Activated T-helper 1 cell treated with anti-CD3 and anti-CD28 coated beads, Interleukin-12 subunit alpha, Interleukin-12 subunit beta, Interleukin-2, Interleukin-4 antibody, amounts not matched to agents 30 ng/mL and 10 ng/mL and 1 ng/mL, durations not matched to agents 14 hours and 24 hours and 36 hours (primary cell): ENCODE data around the gene LMF2. TPM values are rescaled to one million over a fixed set of nuclear protein-coding genes. Genes with fewer than 3 reads are reported as not detected.

Source experiments
- DNase-seq: peaks from one replicate; pipeline ENCODE4 v3.0.0; 2021; ENCODE audit warnings: low spot score
- H3K27ac Mint-ChIP-seq: one replicate; pipeline ENCODE4 v1.8.0; 2021; ENCODE audit warnings: mild to moderate bottlenecking, mixed read lengths
- H3K27me3 Mint-ChIP-seq: one replicate; pipeline ENCODE4 v1.8.0; 2022; ENCODE audit warnings: mild to moderate bottlenecking, moderate library complexity, mixed read lengths; ENCODE audit not compliant: insufficient read depth
- H3K36me3 Mint-ChIP-seq: one replicate; pipeline ENCODE4 v1.8.0; 2021; ENCODE audit warnings: low read depth, mixed read lengths
- H3K4me1 Mint-ChIP-seq: one replicate; pipeline ENCODE4 v1.8.0; 2021; ENCODE audit warnings: low read depth, mixed read lengths
- H3K4me3 Mint-ChIP-seq: one replicate; pipeline ENCODE4 v1.8.0; 2021; ENCODE audit warnings: mild to moderate bottlenecking, moderate library complexity, mixed read lengths
- H3K9me3 Mint-ChIP-seq: one replicate; pipeline ENCODE4 v1.8.0; 2021; ENCODE audit warnings: mixed read lengths
- intact Hi-C: fragments of 100-400 bp; cut with micrococcal nuclease; formaldehyde crosslinking; loops from one replicate; pipeline ENCODE4 v1.15.1; 2024
- total RNA-seq: library from RNA; stranded (reverse); gene quantifications from 2 replicates; pipeline ENCODE4 v1.2.3, GENCODE V29; 2022

The LMF2 gene
- total RNA-seq, 1 donor from 2014 or later: 81.2 TPM

DNA sequence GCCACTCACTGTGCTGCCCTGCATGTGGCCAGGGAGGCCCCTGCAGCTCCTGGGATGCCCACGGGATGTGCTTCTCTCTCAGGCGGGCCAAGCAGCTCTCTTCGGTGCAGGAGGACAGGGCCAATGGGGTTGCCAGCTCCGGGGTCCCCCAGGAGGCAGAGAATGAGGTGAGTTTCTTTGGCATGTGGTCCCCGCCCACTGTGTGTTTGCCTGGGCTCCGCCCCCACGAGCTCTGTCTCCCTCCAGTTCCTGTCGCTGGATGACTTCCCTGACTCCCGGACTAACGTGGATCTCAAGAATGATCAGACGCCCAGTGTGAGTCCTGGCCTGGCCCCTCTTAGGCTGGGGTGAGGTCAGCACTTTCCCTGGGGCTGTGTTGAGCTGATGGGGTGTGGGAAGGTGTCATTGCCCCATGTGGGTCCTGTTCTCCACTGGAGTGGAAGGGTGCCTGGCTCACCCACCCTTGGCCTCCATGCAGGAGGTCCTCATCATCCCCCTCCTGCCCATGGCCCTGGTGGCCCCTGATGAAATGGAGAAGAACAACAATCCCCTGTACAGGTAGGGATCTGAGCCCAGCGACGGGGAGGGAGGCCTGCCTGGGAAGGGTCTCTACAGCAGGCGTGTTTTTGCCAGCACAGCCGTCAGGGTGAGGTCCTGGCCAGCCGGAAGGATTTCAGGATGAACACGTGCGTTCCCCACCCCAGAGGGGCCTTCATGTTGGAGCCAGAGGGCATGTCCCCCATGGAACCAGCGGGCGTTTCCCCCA lies 10.2 kb upstream of the LMF2 start:
- H3K9me3 Mint-ChIP-seq: no peaks in the 10 kb centered on the region
- peaks cover 18% of the 10 kb centered on the region for H3K36me3 Mint-ChIP-seq
- H3K4me1 Mint-ChIP-seq: peaks cover 17% of the 10 kb centered on the region

DNA sequence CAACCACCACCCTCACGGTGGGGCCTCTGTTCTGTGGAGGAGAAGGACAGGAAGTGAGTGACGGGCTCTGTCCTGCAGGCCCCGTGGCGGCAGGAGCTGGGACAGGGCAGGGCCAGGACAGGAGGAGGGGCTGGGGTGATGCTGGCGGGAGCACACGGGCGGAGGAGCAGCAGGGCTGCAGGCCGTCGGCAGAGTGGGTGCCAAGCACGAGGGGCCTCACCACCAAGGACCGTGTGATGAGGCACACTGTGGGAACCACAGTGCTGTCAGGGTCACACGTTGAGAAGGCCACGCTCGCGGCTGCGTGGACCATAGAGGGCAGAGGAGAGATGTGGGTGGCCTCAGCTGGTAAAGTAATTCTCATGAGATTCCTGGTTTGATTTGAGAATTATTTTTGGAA lies 9.4 kb upstream of the LMF2 start:
- intact Hi-C loops: no loop called here
- Mint-ChIP-seq H3K9me3 (no peaks in the 10 kb centered on the region), H3K27me3 (no peaks in the 10 kb centered on the region), H3K4me1 (peaks cover 24% of the 10 kb centered on the region), H3K4me3 (no peak overlapping the region), H3K36me3 (peaks cover 23% of the 10 kb centered on the region), H3K27ac (no peak overlapping the region)
- no peak for DNase-seq

More for the DNA sequence above, 10.2 kb upstream of the LMF2 start:
- intact Hi-C loops: no loop called here
- Mint-ChIP-seq H3K27ac (no peak overlapping the region), H3K27me3 (no peaks in the 10 kb centered on the region), H3K4me3 (no peak overlapping the region)
- DNase-seq: no peak

DNA sequence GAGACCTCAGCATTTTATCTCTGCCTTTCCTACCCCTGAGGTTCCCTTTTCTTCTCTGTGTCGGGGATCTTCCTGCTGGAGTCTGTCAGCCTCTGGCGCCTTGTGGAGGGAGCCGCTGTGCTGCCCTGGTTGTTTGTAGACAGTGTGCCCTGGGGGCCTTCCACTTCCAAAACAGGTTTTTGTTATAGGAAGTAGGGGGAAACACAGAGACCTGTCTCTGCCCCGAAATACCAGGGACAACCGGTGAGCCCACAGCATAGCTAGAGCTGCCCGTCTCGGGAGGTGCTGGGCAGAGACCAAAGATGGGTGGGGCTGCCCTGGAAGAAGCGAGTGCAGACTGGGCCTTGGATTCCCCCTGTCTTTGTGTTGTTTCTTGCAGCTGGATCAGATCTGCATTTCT lies 8.6 kb upstream of the LMF2 start:
- DNase-seq: no peak

DNA sequence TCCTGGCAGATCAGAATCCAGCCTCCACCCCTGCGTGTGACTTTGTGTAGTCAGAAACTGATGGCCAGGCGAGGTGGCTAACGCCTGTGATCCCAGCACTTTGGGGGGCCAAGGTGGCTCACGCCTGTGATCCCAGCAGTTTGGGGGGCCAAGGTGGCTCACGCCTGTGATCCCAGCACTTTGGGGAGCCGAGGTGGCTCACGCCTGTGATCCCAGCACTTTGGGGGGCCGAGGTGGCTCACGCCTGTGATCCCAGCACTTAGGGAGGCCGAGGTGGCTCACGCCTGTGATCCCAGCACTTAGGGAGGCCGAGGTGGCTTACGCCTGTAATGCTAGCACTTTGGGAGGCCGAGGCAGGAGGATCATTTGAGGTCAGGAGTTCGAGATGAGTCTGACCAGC lies 5.7 kb upstream of the LMF2 start:
- H3K4me1 Mint-ChIP-seq: peaks cover 37% of the 10 kb centered on the region
- no peak for DNase-seq

More for the DNA sequence above, 8.6 kb upstream of the LMF2 start:
- intact Hi-C loops: no loop called here
- no peak overlapping the region for H3K4me3 Mint-ChIP-seq
- H3K27me3 Mint-ChIP-seq: no peaks in the 10 kb centered on the region
- H3K36me3 Mint-ChIP-seq: peaks cover 22% of the 10 kb centered on the region
- no peak overlapping the region for H3K27ac Mint-ChIP-seq
- H3K9me3 Mint-ChIP-seq: no peaks in the 10 kb centered on the region
- H3K4me1 Mint-ChIP-seq: peaks cover 24% of the 10 kb centered on the region

DNA sequence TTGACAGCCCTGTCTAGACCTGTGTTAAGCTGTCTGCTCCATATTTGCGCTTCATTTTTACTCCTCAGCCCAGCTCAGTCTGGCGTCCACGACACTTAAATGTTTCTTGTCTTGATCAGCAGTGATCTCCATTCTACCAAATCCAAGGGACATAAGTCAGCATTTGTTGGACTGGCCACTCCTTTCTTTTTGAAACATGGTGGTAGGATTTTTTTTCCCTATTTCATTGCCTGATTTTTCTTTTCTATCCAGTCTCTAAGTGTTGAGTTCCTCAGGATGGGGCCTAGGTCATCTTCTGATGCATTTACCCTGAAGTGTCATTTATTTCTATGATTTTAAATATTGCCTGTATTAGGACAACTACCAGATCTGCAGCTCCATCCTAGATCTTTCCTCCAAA lies 1.4 kb upstream of the LMF2 start:
- Mint-ChIP-seq H3K27ac (peak overlapping the region; percentile 94), H3K4me3 (peak overlapping the region; percentile 92), H3K4me1 (peaks cover 24% of the 10 kb centered on the region), H3K36me3 (peaks cover 13% of the 10 kb centered on the region), H3K27me3 (no peaks in the 10 kb centered on the region), H3K9me3 (no peaks in the 10 kb centered on the region)
- DNase-seq: no peak
- intact Hi-C loops: loop anchor here (1.0 to 2.0 kb wide), 8 partner anchors 16 to 308 kb away; partner anchors contain the start of genes ARSA, CHKB, PPP6R2 and SCO2

More for the DNA sequence above, 5.7 kb upstream of the LMF2 start:
- intact Hi-C loops: no loop called here
- H3K27me3 Mint-ChIP-seq: no peaks in the 10 kb centered on the region
- no peak overlapping the region for H3K27ac Mint-ChIP-seq
- no peaks in the 10 kb centered on the region for H3K9me3 Mint-ChIP-seq
- H3K4me3 Mint-ChIP-seq: no peak overlapping the region
- H3K36me3 Mint-ChIP-seq: peaks cover 20% of the 10 kb centered on the region

DNA sequence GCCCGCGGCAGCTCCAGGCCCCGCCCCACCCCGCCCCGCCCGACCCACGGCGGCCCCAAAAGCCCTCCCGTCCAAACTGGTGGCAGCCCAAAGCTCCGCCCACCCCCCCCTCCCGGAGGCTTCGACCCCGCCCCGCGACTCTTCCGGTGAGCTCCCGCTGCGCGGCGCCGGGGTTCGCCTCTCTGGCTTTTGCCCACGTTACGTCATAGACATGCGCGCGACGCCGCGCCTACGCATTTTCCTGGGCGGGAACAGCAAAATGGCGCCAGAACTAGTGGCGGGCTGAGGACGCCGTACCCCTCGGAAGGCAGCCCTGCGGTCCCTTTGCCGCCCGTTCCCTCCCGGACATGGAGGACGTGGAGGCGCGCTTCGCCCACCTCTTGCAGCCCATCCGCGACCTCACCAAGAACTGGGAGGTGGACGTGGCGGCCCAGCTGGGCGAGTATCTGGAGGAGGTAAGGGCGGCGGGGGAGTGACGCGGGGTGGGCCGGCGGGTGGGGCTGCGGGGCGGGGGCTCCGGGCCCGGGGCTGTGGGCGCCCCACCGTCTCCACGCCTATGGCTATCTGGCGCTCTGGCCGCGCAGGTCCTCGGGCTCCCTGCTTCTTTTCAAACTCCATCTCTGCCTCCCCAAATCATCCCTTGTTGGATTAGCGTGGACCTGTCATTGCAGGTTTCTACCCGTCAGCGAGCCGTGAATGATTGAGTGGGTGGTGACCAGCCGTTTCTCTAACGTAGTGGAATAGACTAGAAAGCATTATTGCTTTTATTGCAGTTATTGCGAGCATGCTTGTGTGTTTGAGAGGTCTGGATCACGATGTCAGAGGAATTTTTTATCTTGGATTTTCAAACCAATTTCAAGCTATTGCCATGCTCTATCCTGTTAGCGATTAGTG lies 736 bp upstream of the LMF2 start, which contains the start of gene NCAPH2:
Gene NCAPH2 (plus strand): TSS at position 234 of the 894 bp plus-strand sequence. CDS start 114 bp downstream, at position 348.
- no peaks in the 10 kb centered on the region for H3K27me3 Mint-ChIP-seq
- peak within 1 kb of the TSS; percentile 96 for H3K4me3 Mint-ChIP-seq
- H3K36me3 Mint-ChIP-seq: peaks cover 13% of the 10 kb centered on the region
- H3K9me3 Mint-ChIP-seq: no peaks in the 10 kb centered on the region
- peaks cover 24% of the 10 kb centered on the region for H3K4me1 Mint-ChIP-seq
- H3K27ac Mint-ChIP-seq: peak within 1 kb of the TSS; percentile 95
- intact Hi-C loops: loop anchor here (1.0 to 2.0 kb wide), 10 partner anchors 17 to 307 kb away; partner anchors contain the start of genes ADM2, ARSA, CHKB and PPP6R2
- peak; percentile 97 for DNase-seq

DNA sequence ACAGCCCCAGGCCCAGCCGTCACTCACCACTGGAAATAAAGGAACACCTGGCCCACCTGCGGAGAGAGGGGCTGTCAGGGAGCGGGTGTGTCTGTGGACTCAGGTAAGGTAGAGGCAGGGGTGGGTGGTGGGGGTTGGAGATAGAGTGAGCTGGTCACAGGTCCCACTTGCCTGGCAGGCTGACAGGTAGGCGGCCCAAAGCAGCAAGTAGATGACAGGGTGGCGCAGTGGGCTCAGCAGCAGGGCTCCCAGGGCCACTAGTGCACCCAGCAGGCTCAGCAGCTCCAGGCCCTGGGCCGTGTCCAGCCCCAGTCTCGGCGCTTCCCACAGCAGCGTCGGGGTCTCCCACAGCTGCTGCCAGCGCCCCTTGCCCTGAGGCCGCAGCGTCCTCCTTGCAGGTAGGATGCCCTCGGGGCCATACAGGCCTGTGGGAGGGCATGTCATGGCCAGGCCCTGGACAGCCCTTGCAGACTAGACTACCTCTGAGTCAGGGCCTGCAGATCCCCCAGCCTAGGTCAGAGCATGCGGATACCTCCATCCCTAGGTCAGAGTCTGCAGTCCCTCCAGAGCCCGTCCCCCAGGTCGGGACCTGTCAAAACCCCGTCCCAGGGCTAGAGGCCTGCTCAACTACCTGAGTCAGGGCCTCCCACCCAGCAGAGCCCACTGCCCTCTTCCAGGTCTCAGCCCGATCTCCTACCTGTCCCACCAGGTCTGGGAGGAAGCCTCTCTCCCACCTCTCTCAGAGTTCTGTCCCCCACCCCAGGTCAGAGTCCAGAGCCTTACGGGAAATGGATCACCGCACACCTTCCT lies 686 bp downstream of the LMF2 start:
- peak overlapping the region; percentile 82 for H3K27ac Mint-ChIP-seq
- H3K27me3 Mint-ChIP-seq: no peaks in the 10 kb centered on the region
- H3K4me3 Mint-ChIP-seq: peak overlapping the region; percentile 96
- H3K9me3 Mint-ChIP-seq: no peaks in the 10 kb centered on the region
- intact Hi-C loops: loop anchor here (1.0 kb wide), 2 partner anchors 26 to 32 kb away; partner anchors contain the start of genes ADM2 and SBF1
- no peak for DNase-seq
- peaks cover 7% of the 10 kb centered on the region for H3K36me3 Mint-ChIP-seq
- peaks cover 13% of the 10 kb centered on the region for H3K4me1 Mint-ChIP-seq

DNA sequence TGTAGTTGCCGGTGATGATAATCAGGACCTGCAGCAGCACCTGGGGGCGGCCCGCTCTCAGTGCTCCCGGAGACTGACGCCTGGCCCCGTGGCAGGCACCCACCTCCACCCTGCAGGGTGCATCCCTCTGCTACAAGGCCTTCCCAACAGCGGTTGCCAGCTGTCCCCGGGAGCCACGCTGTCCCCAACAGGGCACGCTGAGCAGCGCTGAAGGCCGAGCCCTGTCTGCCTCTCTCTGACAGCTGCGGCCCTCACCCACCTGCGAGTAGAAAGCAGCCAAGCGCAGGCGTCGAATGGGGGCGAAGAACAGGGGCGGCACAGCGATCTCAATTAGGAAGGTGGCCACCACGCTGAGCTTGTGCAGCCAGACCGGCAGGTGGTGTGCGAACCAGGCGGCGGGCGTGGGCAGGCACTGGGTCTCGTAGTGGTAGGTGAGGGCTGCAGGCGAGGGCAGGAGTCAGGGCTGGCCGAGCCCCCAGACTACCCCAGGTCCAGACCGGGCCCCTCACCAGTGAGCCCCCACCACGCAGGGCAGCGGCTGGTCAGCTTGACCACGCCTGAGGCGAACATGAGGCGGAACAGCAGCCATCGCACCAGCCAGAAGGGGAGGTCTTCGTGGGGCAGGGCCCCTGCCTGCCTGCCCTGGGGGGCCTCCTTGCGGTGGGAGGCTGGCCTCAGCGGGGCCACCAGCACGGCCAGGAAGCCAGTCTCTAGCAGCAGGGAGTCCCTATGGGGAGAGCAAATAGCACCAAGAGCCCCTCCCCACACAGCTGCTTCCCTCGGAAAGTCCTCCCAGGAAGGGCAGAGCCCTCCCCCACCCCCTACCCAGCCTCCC lies 1.5 kb downstream of the LMF2 start:
- H3K27me3 Mint-ChIP-seq: no peaks in the 10 kb centered on the region
- peak overlapping the region; percentile 96 for H3K4me3 Mint-ChIP-seq
- DNase-seq: no peak
- no peak overlapping the region for H3K27ac Mint-ChIP-seq
- peaks cover 7% of the 10 kb centered on the region for H3K36me3 Mint-ChIP-seq
- H3K4me1 Mint-ChIP-seq: peaks cover 13% of the 10 kb centered on the region
- no peaks in the 10 kb centered on the region for H3K9me3 Mint-ChIP-seq
- intact Hi-C loops: no loop called here

DNA sequence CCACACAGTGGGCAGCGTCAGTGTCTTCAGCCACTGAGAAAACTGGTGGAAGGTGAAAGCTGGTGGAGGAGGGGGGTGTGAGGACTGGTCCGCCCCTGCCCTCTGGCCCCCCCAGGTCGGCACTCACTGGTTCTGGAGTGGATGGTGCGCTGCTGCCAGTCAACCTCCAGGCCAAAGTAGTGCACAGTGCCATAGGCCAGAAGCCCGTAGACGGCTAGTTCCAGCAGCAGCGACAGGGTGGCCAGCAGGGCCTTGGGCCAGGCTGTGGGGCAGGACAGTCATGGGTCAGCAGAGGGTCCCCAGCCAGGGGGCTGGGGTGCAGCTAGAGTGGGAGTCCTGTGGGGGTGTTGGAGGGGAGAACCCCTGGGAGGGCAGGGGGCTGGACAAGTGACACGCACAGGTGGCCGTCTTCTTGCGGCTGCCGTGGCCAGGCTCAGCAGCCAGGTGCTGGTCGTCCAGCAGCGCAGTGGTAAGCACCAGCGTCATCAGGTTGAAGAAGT lies 2.2 kb downstream of the LMF2 start:
- Mint-ChIP-seq H3K36me3 (peaks cover 7% of the 10 kb centered on the region), H3K9me3 (no peaks in the 10 kb centered on the region), H3K4me3 (peak overlapping the region; percentile 59), H3K4me1 (peaks cover 13% of the 10 kb centered on the region), H3K27ac (no peak overlapping the region), H3K27me3 (no peaks in the 10 kb centered on the region)
- DNase-seq: no peak
- intact Hi-C loops: no loop called here

DNA sequence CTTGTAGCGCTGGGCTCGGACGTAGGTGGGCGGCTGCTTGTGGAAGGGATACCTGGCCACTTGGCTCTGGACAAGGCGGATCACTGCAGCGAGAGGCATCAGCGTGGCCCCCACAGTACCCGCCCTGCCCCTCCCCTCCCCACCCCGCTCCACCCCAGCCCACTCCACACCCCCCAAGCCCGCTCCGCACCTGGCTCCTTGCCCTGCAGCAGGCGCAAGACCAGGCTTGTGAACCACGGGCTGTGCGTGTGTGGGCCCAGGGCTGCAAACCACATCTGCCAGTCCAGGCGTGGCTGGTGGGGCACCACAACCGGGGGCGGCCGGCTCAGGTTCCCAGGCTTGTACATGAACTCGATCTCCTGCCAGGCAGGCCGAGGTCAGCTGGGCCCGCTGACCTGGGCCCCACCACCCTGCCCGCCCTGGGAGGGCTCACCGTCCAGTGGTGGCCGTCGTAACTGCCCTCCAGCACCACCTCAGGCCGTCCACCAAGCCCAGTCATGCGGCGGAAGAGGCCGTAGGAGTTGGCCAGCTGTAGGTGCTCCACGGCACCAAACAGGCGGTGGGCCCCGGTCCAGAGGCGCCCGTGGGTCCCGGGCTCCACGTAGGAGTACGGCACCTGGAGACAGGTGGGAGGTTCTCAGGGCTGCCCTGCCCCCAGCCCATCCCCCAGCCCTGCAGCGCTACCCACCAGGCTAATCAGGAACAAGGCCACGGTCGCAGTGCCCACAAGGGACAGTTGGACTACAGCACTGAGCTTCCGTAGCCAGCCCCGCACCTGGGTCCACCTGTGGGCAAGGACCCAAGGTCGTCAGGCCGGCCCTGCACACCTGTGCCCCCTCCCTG lies 2.9 kb downstream of the LMF2 start:
- intact Hi-C loops: no loop called here
- Mint-ChIP-seq H3K4me1 (peaks cover 11% of the 10 kb centered on the region), H3K36me3 (peaks cover 7% of the 10 kb centered on the region), H3K27ac (no peak overlapping the region), H3K9me3 (no peaks in the 10 kb centered on the region), H3K4me3 (peak overlapping the region; percentile 59), H3K27me3 (no peaks in the 10 kb centered on the region)
- DNase-seq: no peak
